Upper lobe of left lung (tissue), 6 donors: ENCODE data around the gene LMTK2. TPM values are rescaled to one million over a fixed set of nuclear protein-coding genes. Genes with fewer than 3 reads are reported as not detected.

Experiments used
- ATAC-seq, 2 donors: fragments of 200-7000 bp; cut with Tn5 transposase; one replicate each; pipeline ENCODE4 v1.9.1; 2022; ENCODE audit warnings: mild to moderate bottlenecking in 2 of 2, moderate library complexity in 2 of 2; ENCODE audit not compliant: low FRiP score in 2 of 2
- DNase-seq, 2 donors: peaks; one replicate each; pipeline ENCODE4 v3.0.0-alpha.2; 2019 to 2020
- H3K27ac ChIP-seq, 4 donors: fragments of 200-600 bp; sonication (generic); one replicate each; pipeline ENCODE4 v1.5.1; 2016 to 2019
- H3K27me3 ChIP-seq, 4 donors: fragments of 200-600 bp; sonication (generic); one replicate each; pipeline ENCODE4 v1.5.1; 2017 to 2019
- H3K36me3 ChIP-seq, 4 donors: fragments of 200-600 bp; sonication (generic); one replicate each; pipeline ENCODE4 v1.5.1; 2016 to 2019
- H3K4me1 ChIP-seq, 4 donors: fragments of 200-600 bp; sonication (generic); one replicate each; pipeline ENCODE4 v1.5.1; 2018 to 2019
- H3K4me3 ChIP-seq, 4 donors: fragments of 200-600 bp; sonication (generic); one replicate each; pipeline ENCODE4 v1.5.1; 2017 to 2019; ENCODE audit warnings: mild to moderate bottlenecking in 2 of 4, moderate library complexity in 1 of 4
- H3K9me3 ChIP-seq, 4 donors: fragments of 200-600 bp; sonication (generic); one replicate each; pipeline ENCODE4 v1.5.1; 2018 to 2019
- CTCF ChIP-seq, 6 experiments: fragments of 450-650 bp in 4 of 6; fragments of 200-600 bp in 2 of 6; sonication (generic) in 2 of 6; IDR thresholded peaks; one replicate each; pipeline ENCODE4 v1.5.1; 2016 to 2019; ENCODE audit warnings: antibody characterized with exemption in 6 of 6
- EP300 ChIP-seq, 4 donors: sonication (generic); formaldehyde crosslinking; IDR thresholded peaks; one replicate each; pipeline ENCODE4 v1.5.1; 2017; ENCODE audit warnings: antibody characterized with exemption in 4 of 4, control low read depth in 2 of 4
- POLR2A ChIP-seq, 4 donors: fragments of 450-650 bp; IDR thresholded peaks; one replicate each; pipeline ENCODE4 v1.5.1; 2016 to 2017; ENCODE audit warnings: antibody characterized with exemption in 4 of 4, mild to moderate bottlenecking in 2 of 4
- POLR2AphosphoS5 ChIP-seq, 2 donors: sonication (generic); formaldehyde crosslinking; IDR thresholded peaks; one replicate each; pipeline ENCODE4 v1.5.1; 2017; ENCODE audit warnings: antibody characterized with exemption in 2 of 2
- WGBS, 2 donors: methylation state at CpG; one replicate each; pipeline ENCODE4 v1.1.5; 2017 to 2018; 5-methylcytosine and 5-hydroxymethylcytosine counted together
- total RNA-seq, 6 donors: library from RNA; depleted of rRNA in 4 of 6; stranded (reverse); fragments of >200 nt in 4 of 6; gene quantifications; one replicate each; pipeline versions ENCODE4 v1.1.0 to v1.2.1, GENCODE V29; 2016 to 2021
- donor health status: DM: no; HTN: no; CAD: no; lungs with moderate emphysema.
- donor health status: DM: no; HTN: yes; CAD: no; lungs with severe emphysema.

Gene LMTK2
- total RNA-seq, 6 donors from 2014 or later: 27.6 to 65.8 (median 37.5) TPM

- Histone ChIP-seq H3K27ac (peak overlapping the region in 2 of 4 donors; percentile 42 to 46), H3K36me3 (peaks cover 0 to 8% (median 0%) of the 10 kb centered on the region in 4 donors), H3K4me1 (peaks cover 5 to 15% (median 5%) of the 10 kb centered on the region in 4 donors), H3K9me3 (no peaks in the 10 kb centered on the region), H3K4me3 (no peak overlapping the region), H3K27me3 (no peaks in the 10 kb centered on the region)
- DNase-seq (no peak), ATAC-seq (peak in 1 of 2 donors; percentile 24)
- no peak for TF ChIP-seq CTCF (IDR thresholded peaks at IDR 0.05)
- TF ChIP-seq POLR2AphosphoS5 (IDR thresholded peaks at IDR 0.05): no peak
- no peak for TF ChIP-seq POLR2A (IDR thresholded peaks at IDR 0.05)
- TF ChIP-seq EP300 (IDR thresholded peaks at IDR 0.05): no peak
- 74 to 82% methylated on average over 4 to 7 of the region's 7 CpGs for WGBS, 2 donors
Measured at GRCh38 chr7:98163269-98163668, 56.6 kb downstream of the LMTK2 start.

GRCh38 chr7:98163704-98164494, 57.2 kb downstream of the LMTK2 start:
- H3K9me3 ChIP-seq: no peaks in the 10 kb centered on the region
- WGBS, 2 donors: 41 to 67% methylated on average over 15 to 16 of the region's 16 CpGs
- no peak overlapping the region for H3K4me3 ChIP-seq
- no peak for TF ChIP-seq POLR2A (IDR thresholded peaks at IDR 0.05)
- peak in 1 of 2 donors; percentile 7 for TF ChIP-seq POLR2AphosphoS5 (IDR thresholded peaks at IDR 0.05)
- no peak for TF ChIP-seq CTCF (IDR thresholded peaks at IDR 0.05)
- peak in 1 of 4 donors; percentile 4 for TF ChIP-seq EP300 (IDR thresholded peaks at IDR 0.05)
- no peaks in the 10 kb centered on the region for H3K27me3 ChIP-seq
- peak overlapping the region in 2 of 4 donors; percentile 46 for H3K27ac ChIP-seq
- H3K36me3 ChIP-seq: peaks cover 0 to 8% (median 0%) of the 10 kb centered on the region in 4 donors
- DNase-seq (peak in 1 of 2 donors; percentile 62), ATAC-seq (peak; percentile 10 to 76)
- H3K4me1 ChIP-seq: peaks cover 5 to 15% (median 5%) of the 10 kb centered on the region in 4 donors

- TF ChIP-seq POLR2A (IDR thresholded peaks at IDR 0.05) (no peak), POLR2AphosphoS5 (IDR thresholded peaks at IDR 0.05) (no peak), EP300 (IDR thresholded peaks at IDR 0.05) (no peak), CTCF (IDR thresholded peaks at IDR 0.05) (peak; percentile 35 to 68 (median 52))
- 69 to 72% methylated on average over 16 to 18 of the region's 18 CpGs for WGBS, 2 donors
- Histone ChIP-seq H3K4me3 (no peak overlapping the region), H3K27ac (peak overlapping the region in 1 of 4 donors; percentile 24), H3K36me3 (peaks cover 0 to 3% (median 0%) of the 10 kb centered on the region in 4 donors), H3K4me1 (peaks cover 5 to 15% (median 5%) of the 10 kb centered on the region in 4 donors), H3K27me3 (no peaks in the 10 kb centered on the region), H3K9me3 (no peaks in the 10 kb centered on the region)
- peak; percentile 61 to 62 for ATAC-seq
- DNase-seq: peak; percentile 65 to 68
Measured at GRCh38 chr7:98165827-98166667, 59.4 kb downstream of the LMTK2 start.

- H3K4me1 ChIP-seq: peaks cover 5 to 15% (median 5%) of the 10 kb centered on the region in 4 donors
- no peak for ATAC-seq
- H3K9me3 ChIP-seq: no peaks in the 10 kb centered on the region
- TF ChIP-seq EP300 (IDR thresholded peaks at IDR 0.05) (no peak), POLR2AphosphoS5 (IDR thresholded peaks at IDR 0.05) (no peak), CTCF (IDR thresholded peaks at IDR 0.05) (no peak), POLR2A (IDR thresholded peaks at IDR 0.05) (no peak)
- no peaks in the 10 kb centered on the region for H3K27me3 ChIP-seq
- H3K4me3 ChIP-seq: no peak overlapping the region
- peaks cover 0 to 8% (median 1%) of the 10 kb centered on the region in 4 donors for H3K36me3 ChIP-seq
- H3K27ac ChIP-seq: no peak overlapping the region
- no peak for DNase-seq
- 73 to 78% methylated on average over 2 of the region's 2 CpGs for WGBS, 2 donors
Measured at GRCh38 chr7:98166668-98166970, 60.0 kb downstream of the LMTK2 start.
